ENCODE data around the gene GPSM1. TPM values are rescaled to one million over a fixed set of nuclear protein-coding genes. Genes with fewer than 3 reads are reported as not detected.

Gene GPSM1
- total RNA-seq, 1 donor from 2014 or later: 1.9 TPM

DNA sequence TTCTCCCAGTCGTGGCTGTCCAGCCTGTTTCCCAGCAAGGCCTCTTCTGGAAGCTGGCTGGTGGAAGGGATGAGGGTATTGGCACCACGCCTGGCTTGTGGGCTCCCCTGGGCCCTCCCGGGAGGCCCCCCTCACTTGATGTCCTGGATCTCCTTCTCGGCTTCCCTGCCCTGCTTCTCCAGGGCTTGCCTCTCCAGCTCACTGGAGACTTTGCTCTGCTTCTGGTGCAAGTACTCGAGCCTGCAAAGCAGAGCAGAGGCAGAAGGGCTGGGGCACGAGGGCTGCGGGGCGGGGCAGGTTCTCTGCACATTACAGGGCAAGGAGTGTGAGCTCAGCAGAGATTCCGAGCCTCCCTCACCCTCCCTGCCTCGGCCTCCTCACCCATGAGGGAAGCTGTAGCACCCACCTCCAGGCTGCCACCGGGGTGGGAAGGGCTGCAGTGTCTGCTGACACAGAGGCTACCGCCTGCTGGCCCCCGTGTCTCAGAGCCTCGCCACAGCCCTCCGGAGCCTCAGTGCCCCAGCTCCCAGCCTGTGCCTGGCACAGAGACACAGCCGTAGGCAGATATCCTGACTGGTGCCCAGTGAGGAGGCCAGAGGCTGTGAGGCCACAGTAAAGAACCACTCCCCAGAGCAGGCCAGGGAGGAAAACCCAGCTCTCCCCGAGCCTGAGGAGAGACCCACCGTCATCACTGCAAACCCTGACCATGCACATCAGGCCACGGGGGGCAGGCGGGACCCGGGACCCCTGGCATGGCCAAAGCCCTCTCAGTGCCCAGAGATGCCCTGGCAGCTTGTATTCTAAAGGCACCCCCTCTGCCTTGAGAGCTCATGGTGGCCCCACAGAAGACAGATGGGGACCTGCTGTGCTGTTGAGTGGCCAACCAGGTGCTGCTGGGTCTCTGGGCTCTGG lies 65.5 kb downstream of the GPSM1 start:
- no peaks in the 10 kb centered on the region for H3K9me3 Mint-ChIP-seq
- ChIA-PET CTCF (interaction anchor here (0.8 kb wide), 1 partner anchor 26 kb away, joined by 3 read pairs; no protein-coding TSS in a partner anchor), POLR2A (interaction anchor here (0.6 kb wide), 1 partner anchor 295 kb away, joined by 3 read pairs; no protein-coding TSS in a partner anchor)
- no peak overlapping the region for H3K27ac Mint-ChIP-seq
- ATAC-seq (ENCODE audit: low read depth) (no peak), DNase-seq (no peak)
- H3K4me1 Mint-ChIP-seq: no peaks in the 10 kb centered on the region
- H3K36me3 Mint-ChIP-seq (ENCODE audit: low read depth): peaks cover 78% of the 10 kb centered on the region
- no peak overlapping the region for H3K4me3 Mint-ChIP-seq
- TF ChIP-seq, protein P1, sequence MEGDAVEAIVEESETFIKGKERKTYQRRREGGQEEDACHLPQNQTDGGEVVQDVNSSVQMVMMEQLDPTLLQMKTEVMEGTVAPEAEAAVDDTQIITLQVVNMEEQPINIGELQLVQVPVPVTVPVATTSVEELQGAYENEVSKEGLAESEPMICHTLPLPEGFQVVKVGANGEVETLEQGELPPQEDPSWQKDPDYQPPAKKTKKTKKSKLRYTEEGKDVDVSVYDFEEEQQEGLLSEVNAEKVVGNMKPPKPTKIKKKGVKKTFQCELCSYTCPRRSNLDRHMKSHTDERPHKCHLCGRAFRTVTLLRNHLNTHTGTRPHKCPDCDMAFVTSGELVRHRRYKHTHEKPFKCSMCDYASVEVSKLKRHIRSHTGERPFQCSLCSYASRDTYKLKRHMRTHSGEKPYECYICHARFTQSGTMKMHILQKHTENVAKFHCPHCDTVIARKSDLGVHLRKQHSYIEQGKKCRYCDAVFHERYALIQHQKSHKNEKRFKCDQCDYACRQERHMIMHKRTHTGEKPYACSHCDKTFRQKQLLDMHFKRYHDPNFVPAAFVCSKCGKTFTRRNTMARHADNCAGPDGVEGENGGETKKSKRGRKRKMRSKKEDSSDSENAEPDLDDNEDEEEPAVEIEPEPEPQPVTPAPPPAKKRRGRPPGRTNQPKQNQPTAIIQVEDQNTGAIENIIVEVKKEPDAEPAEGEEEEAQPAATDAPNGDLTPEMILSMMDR (IDR thresholded peaks at IDR 0.05): no peak
- intact Hi-C loops (cut with micrococcal nuclease): no loop called here
- H3K27me3 Mint-ChIP-seq: no peaks in the 10 kb centered on the region

DNA sequence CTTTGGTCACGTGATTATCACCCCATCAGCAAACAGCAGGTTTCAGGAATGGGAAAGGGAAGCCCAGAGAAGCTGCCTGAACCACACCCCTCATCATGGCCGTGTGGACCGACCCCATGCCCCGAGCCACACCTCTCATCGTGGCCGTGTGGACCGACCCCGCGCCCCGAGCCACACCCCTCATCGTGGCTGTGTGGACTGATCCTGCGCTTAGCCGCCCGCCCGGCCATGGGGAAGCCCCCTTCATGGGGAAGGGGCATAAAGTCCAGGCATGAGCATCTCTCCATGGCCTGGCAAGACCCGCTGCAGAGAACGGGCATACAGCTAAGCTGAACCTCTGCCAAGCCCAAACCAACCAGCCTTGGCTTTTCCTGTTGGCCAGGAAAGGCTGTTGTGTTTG lies 66.2 kb downstream of the GPSM1 start:
- H3K9me3 Mint-ChIP-seq: no peaks in the 10 kb centered on the region
- intact Hi-C loops (cut with micrococcal nuclease): no loop called here
- TF ChIP-seq, protein P1 (IDR thresholded peaks at IDR 0.05): no peak
- ChIA-PET CTCF (no interaction called here), POLR2A (no interaction called here)
- no peaks in the 10 kb centered on the region for H3K27me3 Mint-ChIP-seq
- no peak overlapping the region for H3K4me3 Mint-ChIP-seq
- peaks cover 77% of the 10 kb centered on the region for H3K36me3 Mint-ChIP-seq (ENCODE audit: low read depth)
- ATAC-seq (ENCODE audit: low read depth) (no peak), DNase-seq (no peak)
- H3K4me1 Mint-ChIP-seq: peaks cover 4% of the 10 kb centered on the region
- H3K27ac Mint-ChIP-seq: no peak overlapping the region

DNA sequence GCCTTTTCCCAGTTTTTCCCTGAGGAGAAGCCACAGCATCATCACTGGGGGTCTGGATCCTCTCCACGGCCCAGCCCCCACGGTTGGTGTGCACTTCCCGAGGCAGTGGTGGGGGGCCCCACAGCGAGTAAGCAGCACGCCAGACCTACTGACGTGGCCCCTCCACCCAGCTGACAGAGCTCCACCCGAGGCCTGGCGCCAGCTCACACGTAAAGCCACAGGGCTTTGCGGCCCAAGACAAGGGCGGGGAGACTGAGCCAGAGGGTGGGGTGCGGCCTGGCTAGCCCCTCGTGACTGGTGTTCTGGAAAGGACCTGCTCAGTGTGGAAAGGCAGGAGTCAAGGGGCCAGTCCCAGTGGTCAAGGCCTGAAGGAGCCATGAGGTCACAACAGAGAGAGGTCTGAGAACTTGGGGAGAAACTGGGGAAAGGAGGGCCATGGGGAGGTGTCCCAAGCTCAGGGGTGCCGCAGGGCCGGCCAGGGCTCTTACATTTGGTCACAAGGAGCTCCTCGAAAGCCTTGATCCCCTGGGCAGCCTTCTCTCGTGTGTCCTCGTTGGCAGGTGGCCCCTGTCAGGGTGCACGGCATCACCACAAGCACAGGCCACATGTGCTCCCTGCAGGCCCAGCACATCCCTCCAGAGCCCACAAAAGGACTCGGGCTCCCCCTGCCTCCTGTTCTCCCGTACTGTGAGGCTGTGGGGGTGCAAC lies 67.1 kb downstream of the GPSM1 start:
- Mint-ChIP-seq H3K4me3 (no peak overlapping the region), H3K27ac (no peak overlapping the region), H3K27me3 (no peaks in the 10 kb centered on the region), H3K9me3 (no peaks in the 10 kb centered on the region), H3K36me3 (ENCODE audit: low read depth) (peaks cover 73% of the 10 kb centered on the region), H3K4me1 (peaks cover 13% of the 10 kb centered on the region)
- no peak for ATAC-seq (ENCODE audit: low read depth)
- intact Hi-C loops (cut with micrococcal nuclease): no loop called here
- ChIA-PET CTCF (no interaction called here), POLR2A (no interaction called here)
- TF ChIP-seq, protein P1 (IDR thresholded peaks at IDR 0.05): no peak
- DNase-seq: no peak

DNA sequence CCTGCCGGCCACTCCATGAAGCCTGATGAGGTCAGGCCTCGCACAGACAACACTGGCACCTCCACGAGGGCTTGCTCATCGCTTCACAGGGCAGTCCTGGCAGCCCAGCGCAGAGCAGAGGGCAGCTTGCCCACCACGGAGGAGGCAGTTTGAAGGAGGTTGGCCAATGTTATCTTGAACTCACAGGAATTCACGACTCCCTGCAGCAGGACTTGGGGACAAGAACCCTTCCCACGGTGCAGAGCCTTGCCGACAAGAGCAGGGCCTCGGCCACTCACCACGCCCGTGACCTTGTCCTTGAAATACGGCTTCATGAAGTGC lies 67.6 kb downstream of the GPSM1 start:
- Mint-ChIP-seq H3K27ac (no peak overlapping the region), H3K4me3 (no peak overlapping the region), H3K36me3 (ENCODE audit: low read depth) (peaks cover 68% of the 10 kb centered on the region), H3K4me1 (peaks cover 13% of the 10 kb centered on the region), H3K9me3 (no peaks in the 10 kb centered on the region), H3K27me3 (no peaks in the 10 kb centered on the region)
- ATAC-seq (ENCODE audit: low read depth) (no peak), DNase-seq (no peak)
- intact Hi-C loops (cut with micrococcal nuclease): no loop called here
- TF ChIP-seq, protein P1 (IDR thresholded peaks at IDR 0.05): no peak
- ChIA-PET CTCF (no interaction called here), POLR2A (no interaction called here)
